Measurements from ENCODE around the gene E4F1. TPM values are rescaled to one million over a fixed set of nuclear protein-coding genes. Genes with fewer than 3 reads are reported as not detected.
A peak's percentile ranks its signal among the peaks of the same experiment; 100 is the strongest.

The E4F1 gene
- 27.0 and 29.9 TPM in 2 replicates for total RNA-seq (2014; rRNA removed; shearing (Covaris generic))

GRCh38 chr16:2223221-2223941 is at the start of gene E4F1:
TSS of gene E4F1 (plus strand) at chr16:2223591. CDS start at chr16:2223614, 23 bp downstream.
- peak; percentile 98 for DNase-seq (ENCODE audit: low spot score)

GRCh38 chr16:2173916-2174315 is 49.5 kb upstream of the E4F1 start:
- DNase-seq (ENCODE audit: low spot score), result no peak

GRCh38 chr16:2174396-2175131 is 48.8 kb upstream of the E4F1 start:
- no peak for DNase-seq (ENCODE audit: low spot score)

GRCh38 chr16:2175454-2175853 is 47.9 kb upstream of the E4F1 start:
- no peak for DNase-seq (ENCODE audit: low spot score)

- no peak for DNase-seq (ENCODE audit: low spot score)
Observed at GRCh38 chr16:2176047-2176446, 47.3 kb upstream of the E4F1 start.

GRCh38 chr16:2177101-2177500 is 46.3 kb upstream of the E4F1 start:
- DNase-seq (ENCODE audit: low spot score), result no peak

- no peak for DNase-seq (ENCODE audit: low spot score)
Observed at GRCh38 chr16:2177561-2177960, 45.8 kb upstream of the E4F1 start.

- no peak for DNase-seq (ENCODE audit: low spot score)
Observed at GRCh38 chr16:2178321-2179106, 44.9 kb upstream of the E4F1 start.

GRCh38 chr16:2179107-2179501 is 44.3 kb upstream of the E4F1 start:
- DNase-seq (ENCODE audit: low spot score), result no peak

- no peak for DNase-seq (ENCODE audit: low spot score)
Observed at GRCh38 chr16:2179576-2179975, 43.8 kb upstream of the E4F1 start.

- no peak for DNase-seq (ENCODE audit: low spot score)
Observed at GRCh38 chr16:2180461-2180860, 42.9 kb upstream of the E4F1 start.

- DNase-seq (ENCODE audit: low spot score), result no peak
Observed at GRCh38 chr16:2180962-2181923, 42.1 kb upstream of the E4F1 start.

- no peak for DNase-seq (ENCODE audit: low spot score)
Observed at GRCh38 chr16:2181952-2182351, 41.4 kb upstream of the E4F1 start.

GRCh38 chr16:2183671-2184070 is 39.7 kb upstream of the E4F1 start:
- DNase-seq (ENCODE audit: low spot score), result no peak

- no peak for DNase-seq (ENCODE audit: low spot score)
Observed at GRCh38 chr16:2184346-2184745, 39.0 kb upstream of the E4F1 start.

GRCh38 chr16:2184962-2185361 is 38.4 kb upstream of the E4F1 start:
- DNase-seq (ENCODE audit: low spot score), result no peak

- DNase-seq (ENCODE audit: low spot score), result no peak
Observed at GRCh38 chr16:2186064-2186463, 37.3 kb upstream of the E4F1 start.

- DNase-seq (ENCODE audit: low spot score), result no peak
Observed at GRCh38 chr16:2186505-2186904, 36.9 kb upstream of the E4F1 start.

- DNase-seq (ENCODE audit: low spot score), result no peak
Observed at GRCh38 chr16:2187212-2187611, 36.2 kb upstream of the E4F1 start.

- no peak for DNase-seq (ENCODE audit: low spot score)
Observed at GRCh38 chr16:2188395-2188794, 35.0 kb upstream of the E4F1 start.

- DNase-seq (ENCODE audit: low spot score), result no peak
Observed at GRCh38 chr16:2189252-2189893, 34.0 kb upstream of the E4F1 start.

Data from A172 (cell line).